Measurements from ENCODE around the gene TYK2.

Gene TYK2

GRCh38 chr19:10332965-10333757 is 47.2 kb downstream of the TYK2 start, which contains the start of gene RAVER1:
Gene RAVER1, minus strand, starts transcription at chr19:10333529. Its CDS starts 22 bp downstream, at chr19:10333507.
- DNase-seq = peak; percentile 98

GRCh38 chr19:10332158-10332964 is 48.0 kb downstream of the TYK2 start:
- DNase-seq = no peak

- DNase-seq = no peak
These were observed 50.8 kb downstream of the TYK2 start for GRCh38 chr19:10329555-10329954.

- no peak for DNase-seq
These were observed 51.6 kb downstream of the TYK2 start for GRCh38 chr19:10328558-10329429.

GRCh38 chr19:10327793-10328192 is 52.6 kb downstream of the TYK2 start:
- no peak for DNase-seq

- DNase-seq = no peak
These were observed 54.6 kb downstream of the TYK2 start for GRCh38 chr19:10325732-10326131.

GRCh38 chr19:10321874-10322835 is 58.2 kb downstream of the TYK2 start:
- DNase-seq = no peak

- DNase-seq = no peak
These were observed 59.0 kb downstream of the TYK2 start for GRCh38 chr19:10321417-10321797.

GRCh38 chr19:10320602-10321416 is 59.6 kb downstream of the TYK2 start:
- DNase-seq = no peak

- DNase-seq = no peak
These were observed 61.3 kb downstream of the TYK2 start for GRCh38 chr19:10318807-10319682.

GRCh38 chr19:10317857-10318462 is 62.4 kb downstream of the TYK2 start:
- DNase-seq = no peak

GRCh38 chr19:10317045-10317856 is 63.1 kb downstream of the TYK2 start:
- DNase-seq = no peak

GRCh38 chr19:10316229-10317044 is 63.9 kb downstream of the TYK2 start:
- DNase-seq = no peak

- DNase-seq = peak; percentile 80
These were observed 64.8 kb downstream of the TYK2 start, which contains the start of gene FDX2 for GRCh38 chr19:10315335-10316214. Gene FDX2, minus strand, starts transcription at chr19:10316015. Its CDS starts 19 bp downstream, at chr19:10315996.

- DNase-seq = no peak
These were observed 70.9 kb downstream of the TYK2 start, which contains the start of gene ZGLP1 for GRCh38 chr19:10309423-10309822. Gene ZGLP1, minus strand, starts transcription at chr19:10309815.

GRCh38 chr19:10306327-10306726 is 74.0 kb downstream of the TYK2 start:
- DNase-seq = no peak
